ENCODE data around the gene KIAA0232. TPM values are rescaled to one million over a fixed set of nuclear protein-coding genes. Genes with fewer than 3 reads are reported as not detected.
A peak's percentile ranks its signal among the peaks of the same experiment; 100 is the strongest.

Gene KIAA0232
- polyA plus RNA-seq, 1 experiment, result 25.0 TPM

GRCh38 chr4:6894528-6895498 lies 112.3 kb downstream of the KIAA0232 start:
- no peaks in the 10 kb centered on the region for H3K27me3 ChIP-seq (ENCODE audit: control insufficient read depth, insufficient read depth, low read length)
- peaks cover 12% of the 10 kb centered on the region for H3K9me3 ChIP-seq (ENCODE audit: control insufficient read depth, insufficient read depth, low read length)
- ChIA-PET POLR2A (no interaction called here), CTCF (interaction anchor here (1.1 to 2.1 kb wide), 3 partner anchors 13 to 175 kb away, joined by 3 to 5 read pairs (median 3); no protein-coding TSS in a partner anchor)
- H3K27ac ChIP-seq (ENCODE audit: low read depth, low read length), result peak overlapping the region; percentile 47
- DNase-seq (ENCODE audit: low read depth, low spot score), result no peak
- no peak overlapping the region for H3K4me3 ChIP-seq (ENCODE audit: low read depth, low read length)
- TF ChIP-seq CTCF (IDR thresholded peaks at IDR 0.05; ENCODE audit: low read depth, low read length), result no peak

- ChIA-PET CTCF (interaction anchor here (0.5 to 1.4 kb wide), 4 partner anchors 11 to 171 kb away, joined by 3 to 4 read pairs (median 4); partner anchors contain the start of gene TBC1D14), POLR2A (no interaction called here)
- Histone ChIP-seq H3K9me3 (ENCODE audit: control insufficient read depth, insufficient read depth, low read length) (no peaks in the 10 kb centered on the region; the same call in 1 of the 2 replicates), H3K27me3 (ENCODE audit: control insufficient read depth, insufficient read depth, low read length) (no peaks in the 10 kb centered on the region), H3K4me3 (ENCODE audit: low read depth, low read length) (no peak overlapping the region), H3K27ac (ENCODE audit: low read depth, low read length) (no peak overlapping the region)
- no peak for DNase-seq (ENCODE audit: low read depth, low spot score)
- TF ChIP-seq CTCF (IDR thresholded peaks at IDR 0.05; ENCODE audit: low read depth, low read length), result no peak
Observed at GRCh38 chr4:6896035-6896434, 113.5 kb downstream of the KIAA0232 start.

GRCh38 chr4:6898763-6899162 lies 116.2 kb downstream of the KIAA0232 start:
- ChIA-PET CTCF (interaction anchor here (0.6 to 2.1 kb wide), 4 partner anchors 10 to 139 kb away, joined by 4 to 9 read pairs (median 6); no protein-coding TSS in a partner anchor), POLR2A (interaction anchor here (0.7 to 1.4 kb wide), 2 partner anchors 10 to 143 kb away, joined by 3 to 7 read pairs; no protein-coding TSS in a partner anchor)
- H3K4me3 ChIP-seq (ENCODE audit: low read depth, low read length), result no peak overlapping the region
- DNase-seq (ENCODE audit: low read depth, low spot score), result no peak
- H3K9me3 ChIP-seq (ENCODE audit: control insufficient read depth, insufficient read depth, low read length), result no peaks in the 10 kb centered on the region
- H3K27me3 ChIP-seq (ENCODE audit: control insufficient read depth, insufficient read depth, low read length), result no peaks in the 10 kb centered on the region
- peak overlapping the region; percentile 31 for H3K27ac ChIP-seq (ENCODE audit: low read depth, low read length)
- no peak for TF ChIP-seq CTCF (IDR thresholded peaks at IDR 0.05; ENCODE audit: low read depth, low read length)

GRCh38 chr4:6900181-6900812 lies 117.8 kb downstream of the KIAA0232 start:
- POLR2A ChIA-PET, result interaction anchor here (0.6 kb wide), 1 partner anchor 110 kb away, joined by 6 read pairs; no protein-coding TSS in a partner anchor
- Histone ChIP-seq H3K4me3 (ENCODE audit: low read depth, low read length) (no peak overlapping the region), H3K9me3 (ENCODE audit: control insufficient read depth, insufficient read depth, low read length) (no peaks in the 10 kb centered on the region), H3K27me3 (ENCODE audit: control insufficient read depth, insufficient read depth, low read length) (no peaks in the 10 kb centered on the region), H3K27ac (ENCODE audit: low read depth, low read length) (no peak overlapping the region)
- CTCF ChIA-PET, result interaction anchor here (1.2 to 2.1 kb wide), 3 partner anchors 9 to 73 kb away, joined by 3 to 8 read pairs (median 3); no protein-coding TSS in a partner anchor
- TF ChIP-seq CTCF (IDR thresholded peaks at IDR 0.05; ENCODE audit: low read depth, low read length), result no peak
- DNase-seq (ENCODE audit: low read depth, low spot score), result no peak
